HEK293 (cell line): Measurements from ENCODE around the gene OR5H2.

Experiments
- ZNF274 ChIP-seq, 2 experiments: fragments of 200-500 bp in 1 of 2; fragments of 450-650 bp in 1 of 2; sonication (Bioruptor generic) in 1 of 2; formaldehyde crosslinking in 1 of 2; IDR thresholded peaks; 2 replicates each; pipeline versions ENCODE4 v1.5.1 to v1.6.1; 2014 to 2016; ENCODE audit warnings: borderline replicate concordance in 1 of 2, inconsistent platforms in 1 of 2, low read length in 1 of 2, missing biosample characterization in 1 of 2, missing genetic modification characterization in 1 of 2
- TF ChIP-seq, protein P1 (sequence below): fragments of 450-650 bp; formaldehyde crosslinking; IDR thresholded peaks from 2 replicates; pipeline ENCODE4 v1.5.1; 2016; ENCODE audit warnings: missing biosample characterization, missing genetic modification characterization

GRCh38 chr3:98328933-98329332 is 46.6 kb downstream of the OR5H2 start:
- no peak for TF ChIP-seq ZNF274 (IDR thresholded peaks at IDR 0.05; ENCODE audit: low read length)
- no peak for TF ChIP-seq ZNF274 (tag by site-specific recombination; IDR thresholded peaks at IDR 0.05; ENCODE audit: borderline replicate concordance)
- TF ChIP-seq, protein P1, sequence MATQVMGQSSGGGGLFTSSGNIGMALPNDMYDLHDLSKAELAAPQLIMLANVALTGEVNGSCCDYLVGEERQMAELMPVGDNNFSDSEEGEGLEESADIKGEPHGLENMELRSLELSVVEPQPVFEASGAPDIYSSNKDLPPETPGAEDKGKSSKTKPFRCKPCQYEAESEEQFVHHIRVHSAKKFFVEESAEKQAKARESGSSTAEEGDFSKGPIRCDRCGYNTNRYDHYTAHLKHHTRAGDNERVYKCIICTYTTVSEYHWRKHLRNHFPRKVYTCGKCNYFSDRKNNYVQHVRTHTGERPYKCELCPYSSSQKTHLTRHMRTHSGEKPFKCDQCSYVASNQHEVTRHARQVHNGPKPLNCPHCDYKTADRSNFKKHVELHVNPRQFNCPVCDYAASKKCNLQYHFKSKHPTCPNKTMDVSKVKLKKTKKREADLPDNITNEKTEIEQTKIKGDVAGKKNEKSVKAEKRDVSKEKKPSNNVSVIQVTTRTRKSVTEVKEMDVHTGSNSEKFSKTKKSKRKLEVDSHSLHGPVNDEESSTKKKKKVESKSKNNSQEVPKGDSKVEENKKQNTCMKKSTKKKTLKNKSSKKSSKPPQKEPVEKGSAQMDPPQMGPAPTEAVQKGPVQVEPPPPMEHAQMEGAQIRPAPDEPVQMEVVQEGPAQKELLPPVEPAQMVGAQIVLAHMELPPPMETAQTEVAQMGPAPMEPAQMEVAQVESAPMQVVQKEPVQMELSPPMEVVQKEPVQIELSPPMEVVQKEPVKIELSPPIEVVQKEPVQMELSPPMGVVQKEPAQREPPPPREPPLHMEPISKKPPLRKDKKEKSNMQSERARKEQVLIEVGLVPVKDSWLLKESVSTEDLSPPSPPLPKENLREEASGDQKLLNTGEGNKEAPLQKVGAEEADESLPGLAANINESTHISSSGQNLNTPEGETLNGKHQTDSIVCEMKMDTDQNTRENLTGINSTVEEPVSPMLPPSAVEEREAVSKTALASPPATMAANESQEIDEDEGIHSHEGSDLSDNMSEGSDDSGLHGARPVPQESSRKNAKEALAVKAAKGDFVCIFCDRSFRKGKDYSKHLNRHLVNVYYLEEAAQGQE (tag by site-specific recombination), result no peak
